Spleen (tissue), 7 donors: ENCODE data around the gene OR6C70.

Experiments
- CTCF ChIP-seq, 11 experiments: fragments of 200-600 bp in 7 of 11; fragments of 450-650 bp in 4 of 11; sonication (generic) in 4 of 11; IDR thresholded peaks in 8 of 11; conservative IDR thresholded peaks in 3 of 11; 1 replicate in 7 of 11; 2 replicates in 4 of 11; pipeline versions ENCODE4 v1.4.0 to v1.8.0; 2016 to 2021; ENCODE audit warnings: antibody characterized with exemption in 11 of 11, inconsistent platforms in 4 of 11, mild to moderate bottlenecking in 1 of 11
- POLR2A ChIP-seq, 3 donors: fragments of 450-650 bp; IDR thresholded peaks; one replicate each; pipeline ENCODE4 v1.5.1; 2017; ENCODE audit warnings: antibody characterized with exemption in 3 of 3, mild to moderate bottlenecking in 1 of 3
- POLR2AphosphoS5 ChIP-seq, 3 donors: sonication (generic); formaldehyde crosslinking; IDR thresholded peaks; one replicate each; pipeline ENCODE4 v1.5.1; 2017; ENCODE audit warnings: antibody characterized with exemption in 3 of 3
- donor health status: DM: no; HTN: no; CAD: no; lungs with moderate emphysema.
- donor health status: DM: no; HTN: no; CAD: no.
- donor health status: DM: no; HTN: no; CAD: no.

DNA sequence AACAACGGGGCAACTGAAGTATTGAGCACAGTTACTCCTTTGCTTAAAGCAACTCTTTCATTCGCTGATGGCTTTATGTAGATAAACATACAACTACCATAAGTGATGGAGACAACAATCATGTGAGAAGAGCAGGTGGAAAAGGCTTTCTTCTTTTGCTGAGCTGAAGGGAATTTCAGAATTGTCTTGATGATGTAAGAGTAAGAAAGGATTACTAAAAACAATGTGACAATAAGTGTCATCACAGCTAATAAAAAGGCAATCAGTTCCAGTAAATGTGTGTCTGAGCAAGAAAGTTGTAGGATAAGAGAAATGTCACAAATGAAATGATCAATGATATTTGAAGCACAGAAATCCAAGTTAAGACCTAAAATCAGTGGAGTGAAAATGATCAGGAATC is 647 bp downstream of the OR6C70 start:
- TF ChIP-seq CTCF (IDR thresholded peaks at IDR 0.05 in 8 of 11, conservative IDR thresholded peaks at IDR 0.05 in 3 of 11) (no peak), POLR2AphosphoS5 (IDR thresholded peaks at IDR 0.05) (no peak), POLR2A (IDR thresholded peaks at IDR 0.05) (no peak)
